Heart right ventricle (tissue), 16 donors: ENCODE measurements around the gene PPP1R14C. TPM values are rescaled to one million over a fixed set of nuclear protein-coding genes. Genes with fewer than 3 reads are reported as not detected.
"Not testable (repeated sequence)": the region's sequence is repeated elsewhere in the genome, so short reads cannot be mapped to it uniquely, and the experiment has no call there.

Experiments
- ATAC-seq, 8 donors: fragments of 200-7000 bp; cut with Tn5 transposase; one replicate each; pipeline ENCODE4 v1.9.1; 2020; ENCODE audit warnings: mild to moderate bottlenecking in 8 of 8, moderate library complexity in 8 of 8, moderate number of reproducible peaks in 1 of 8
- DNase-seq, 2 donors: peaks; one replicate each; pipeline ENCODE4 v3.0.0-alpha.2; 2020
- H3K27ac ChIP-seq, 10 donors: fragments of 200-600 bp; sonication (generic) in 2 of 10; one replicate each; pipeline versions ENCODE4 v1.5.0 to v1.8.0; 2020 to 2022; ENCODE audit warnings: mild to moderate bottlenecking in 3 of 10
- H3K27me3 ChIP-seq, 7 donors: fragments of 200-600 bp; one replicate each; pipeline ENCODE4 v1.8.0; 2021 to 2022; ENCODE audit warnings: mild to moderate bottlenecking in 2 of 7
- H3K36me3 ChIP-seq, 9 donors: fragments of 200-600 bp; sonication (generic) in 1 of 9; one replicate each; pipeline versions ENCODE4 v1.5.0 to v1.8.0; 2020 to 2022; ENCODE audit warnings: mild to moderate bottlenecking in 2 of 9
- H3K4me1 ChIP-seq, 9 donors: fragments of 200-600 bp; sonication (generic) in 1 of 9; one replicate each; pipeline versions ENCODE4 v1.5.0 to v1.8.0; 2020 to 2022; ENCODE audit warnings: mild to moderate bottlenecking in 4 of 9
- H3K4me3 ChIP-seq, 10 donors: fragments of 200-600 bp; sonication (generic) in 2 of 10; one replicate each; pipeline versions ENCODE4 v1.5.0 to v1.8.0; 2020 to 2022; ENCODE audit warnings: mild to moderate bottlenecking in 7 of 10, moderate library complexity in 2 of 10
- H3K9me3 ChIP-seq, 11 donors: fragments of 200-600 bp in 10 of 11; sonication (generic) in 2 of 11; one replicate each; pipeline versions ENCODE4 v1.5.0 to v1.8.0; 2013 to 2022; ENCODE audit warnings: mild to moderate bottlenecking in 2 of 11, control low read depth in 1 of 11, moderate library complexity in 1 of 11
- WGBS, 2 donors: extraction: QIAGEN DNeasy Blood & Tissue Kit; methylation state at CpG; one replicate each; pipeline ENCODE4 v1.1.7; 2013; ENCODE audit warnings: inconsistent platforms in 1 of 2; 5-methylcytosine and 5-hydroxymethylcytosine counted together
- intact Hi-C, 10 donors: fragments of 100-400 bp; cut with DNase I; formaldehyde crosslinking; loops; one replicate each; pipeline versions ENCODE4 v1.11.1 to v1.14.2; 2022
- polyA plus RNA-seq, 2 donors: library from polyadenylated mRNA; stranded (reverse); fragments of 200-250 nt; gene quantifications; one replicate each; pipeline ENCODE4 v1.2.3, GENCODE V29; 2013
- total RNA-seq, 10 donors: library from RNA; stranded (reverse); fragmentation: NEBNext Ultra II Directional in 3 of 10; extraction: Animal tissue kit (Norgen Biotek cat#: 25700) in 3 of 10; gene quantifications; one replicate each; pipeline versions ENCODE4 v1.2.1 to v1.2.4, GENCODE V29; 2021 to 2023
- TF ChIP-seq, protein P1 (sequence below), 9 donors: fragments of 200-600 bp; sonication (generic) in 2 of 9; IDR thresholded peaks; one replicate each; pipeline versions ENCODE4 v1.5.0 to v1.8.0; 2021 to 2022; ENCODE audit warnings: antibody characterized with exemption in 9 of 9, mild to moderate bottlenecking in 5 of 9, moderate library complexity in 1 of 9
- donor health status: Arrhythmogenic right ventricular cardiomyopathy.
- donor health status: ischemic (EF 13 %, LVEDD 7.1; RV severe dilation, severe dysfunction).
- donor health status: healthy with polysubstance abuse.
- donor health status: DM: no; HTN: yes; CAD: no.
- donor health status: DM: no; HTN: no; CAD: no.
- donor health status: ischemic (EF 25% LVEDD 6.9; RV normal size, moderate dysfunction).
- donor health status: ischemic (EF 25% LVEDD 5.7; RV mildly dilated, moderate dysfunction).
- donor health status: healthy.
- donor health status: DM: yes; HTN: yes; CAD: no.
- donor health status: Ischemic cardiomyopathy.
- donor health status: ischemic (EF 35%, LVEDD 5.7; RV mildly dilated, moderate dysfunction).
- donor health status: nonischemic (EF 11% LVEDD 7.7; RV severe dilation, severe dysfunction).
- donor health status: DM: yes; HTN: yes; CAD: no.
- donor health status: PGD.
- donor health status: ischemic (EF 29% LVEDD 5.4; RV normal size, mild dysfunction).
- donor health status: nonischemic (EF 23%, LVEDD 6.1; RV moderate dilation, normal function).

PPP1R14C gene
- total and polyA plus RNA-seq, 12 donors = 22.6 to 145 (median 92.1) TPM

DNA sequence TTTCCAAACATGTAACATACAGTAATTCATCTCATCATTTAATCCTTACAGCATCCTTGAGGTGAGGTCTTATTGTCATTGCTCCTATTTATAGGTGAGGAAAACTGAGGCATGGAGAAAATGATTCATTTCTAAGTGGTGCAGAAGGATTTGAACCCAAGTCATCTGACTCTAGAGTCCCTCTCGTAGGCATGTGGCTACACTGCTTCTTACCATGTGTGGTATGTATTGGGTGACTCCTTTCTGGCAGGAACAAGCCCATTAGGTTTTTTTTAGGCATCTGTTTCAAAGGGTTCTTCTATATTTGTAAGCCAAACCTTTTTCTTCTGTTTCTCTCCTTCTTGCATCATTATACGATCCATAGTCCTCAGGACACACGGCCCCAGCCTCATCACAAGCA, 94.8 kb downstream of the PPP1R14C start:
- peaks cover 3 to 35% (median 20%) of the 10 kb centered on the region in 9 donors for H3K4me1 ChIP-seq
- H3K27ac ChIP-seq = peak overlapping the region in 7 of 10 donors; percentile 25 to 73 (median 44)
- TF ChIP-seq, protein P1, sequence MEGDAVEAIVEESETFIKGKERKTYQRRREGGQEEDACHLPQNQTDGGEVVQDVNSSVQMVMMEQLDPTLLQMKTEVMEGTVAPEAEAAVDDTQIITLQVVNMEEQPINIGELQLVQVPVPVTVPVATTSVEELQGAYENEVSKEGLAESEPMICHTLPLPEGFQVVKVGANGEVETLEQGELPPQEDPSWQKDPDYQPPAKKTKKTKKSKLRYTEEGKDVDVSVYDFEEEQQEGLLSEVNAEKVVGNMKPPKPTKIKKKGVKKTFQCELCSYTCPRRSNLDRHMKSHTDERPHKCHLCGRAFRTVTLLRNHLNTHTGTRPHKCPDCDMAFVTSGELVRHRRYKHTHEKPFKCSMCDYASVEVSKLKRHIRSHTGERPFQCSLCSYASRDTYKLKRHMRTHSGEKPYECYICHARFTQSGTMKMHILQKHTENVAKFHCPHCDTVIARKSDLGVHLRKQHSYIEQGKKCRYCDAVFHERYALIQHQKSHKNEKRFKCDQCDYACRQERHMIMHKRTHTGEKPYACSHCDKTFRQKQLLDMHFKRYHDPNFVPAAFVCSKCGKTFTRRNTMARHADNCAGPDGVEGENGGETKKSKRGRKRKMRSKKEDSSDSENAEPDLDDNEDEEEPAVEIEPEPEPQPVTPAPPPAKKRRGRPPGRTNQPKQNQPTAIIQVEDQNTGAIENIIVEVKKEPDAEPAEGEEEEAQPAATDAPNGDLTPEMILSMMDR (IDR thresholded peaks at IDR 0.05) = no peak
- WGBS, 2 donors = 73 to 85% methylated on average over 3 of the region's 3 CpGs
- DNase-seq = no peak
- no peaks in the 10 kb centered on the region for H3K36me3 ChIP-seq
- no peaks in the 10 kb centered on the region for H3K9me3 ChIP-seq
- intact Hi-C loops = loop anchor here in 3 of 10 donors (5.0 to 10.0 kb wide), 3 partner anchors 60 to 93 kb away; partner anchors contain the start of gene PPP1R14C (in 1 of the 3)
- ATAC-seq = no peak
- H3K4me3 ChIP-seq = no peak overlapping the region
- peaks cover 0 to 17% (median 0%) of the 10 kb centered on the region in 7 donors for H3K27me3 ChIP-seq

DNA sequence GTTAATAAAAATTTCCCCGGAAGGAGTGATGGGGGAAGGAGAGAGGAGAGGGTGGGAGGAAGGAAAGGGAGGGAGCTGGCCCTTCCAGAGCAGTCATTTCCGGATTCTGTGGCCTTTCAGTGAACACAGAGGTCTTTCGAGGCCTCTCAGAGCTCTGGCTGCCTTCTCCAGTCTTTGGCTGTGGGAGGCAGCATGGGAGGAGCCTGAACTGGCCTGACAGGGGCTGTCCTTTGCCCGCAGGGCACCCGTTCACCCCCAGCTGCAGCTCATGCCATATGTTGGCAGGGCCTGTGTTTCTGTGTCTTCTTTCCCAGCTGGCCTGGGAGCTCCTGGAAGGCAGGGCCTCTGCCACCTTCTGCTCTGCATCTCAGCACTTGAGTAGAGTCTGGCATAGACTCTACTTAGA, 95.5 kb downstream of the PPP1R14C start:
- TF ChIP-seq, protein P1 (IDR thresholded peaks at IDR 0.05) = no peak
- peaks cover 0 to 17% (median 0%) of the 10 kb centered on the region in 7 donors for H3K27me3 ChIP-seq
- 14 to 21% methylated on average over 5 of the region's 5 CpGs for WGBS, 2 donors
- H3K9me3 ChIP-seq = no peaks in the 10 kb centered on the region
- peak overlapping the region in 7 of 10 donors; percentile 25 to 73 (median 44) for H3K27ac ChIP-seq
- no peak overlapping the region for H3K4me3 ChIP-seq
- ATAC-seq (peak; percentile 75 to 97 (median 90)), DNase-seq (peak; percentile 59)
- H3K4me1 ChIP-seq = peaks cover 3 to 35% (median 20%) of the 10 kb centered on the region in 9 donors
- intact Hi-C loops = loop anchor here in 3 of 10 donors (5.0 to 10.0 kb wide), 3 partner anchors 61 to 94 kb away; partner anchors contain the start of gene PPP1R14C (in 1 of the 3)
- H3K36me3 ChIP-seq = no peaks in the 10 kb centered on the region

DNA sequence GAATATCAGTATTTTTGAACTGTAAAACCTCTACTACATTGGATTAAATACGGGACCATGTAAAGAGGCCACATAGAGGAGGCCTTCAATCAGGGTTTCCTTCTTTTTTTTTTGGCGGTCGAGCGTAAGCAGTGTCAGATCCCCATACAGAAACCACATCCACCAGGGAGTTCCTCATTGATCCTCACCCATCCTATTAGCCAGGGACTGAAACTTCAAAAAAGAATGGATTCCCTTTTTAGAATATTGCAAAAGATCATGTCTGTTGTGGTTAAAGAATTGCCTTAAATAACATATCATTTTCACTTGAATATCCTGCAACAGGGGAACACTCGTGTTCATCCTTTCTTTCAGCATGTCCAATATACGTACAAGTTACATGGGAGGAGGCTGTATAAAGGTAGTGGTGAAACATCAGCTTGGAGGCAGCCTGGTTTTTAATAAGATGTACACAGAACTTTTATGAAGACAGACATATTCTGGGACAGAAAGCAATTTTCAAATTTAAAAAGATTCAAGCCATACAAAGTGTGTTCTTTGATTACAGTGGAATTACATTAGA, 96.1 kb downstream of the PPP1R14C start:
- Histone ChIP-seq H3K27ac (peak overlapping the region in 3 of 10 donors; percentile 25 to 73 (median 44)), H3K9me3 (no peaks in the 10 kb centered on the region), H3K36me3 (no peaks in the 10 kb centered on the region), H3K27me3 (peaks cover 0 to 17% (median 0%) of the 10 kb centered on the region in 7 donors), H3K4me1 (peaks cover 3 to 35% (median 20%) of the 10 kb centered on the region in 9 donors), H3K4me3 (no peak overlapping the region)
- TF ChIP-seq, protein P1 (IDR thresholded peaks at IDR 0.05) = no peak
- DNase-seq (no peak), ATAC-seq (no peak)
- 78 to 86% methylated on average over 6 of the region's 6 CpGs for WGBS, 2 donors
- intact Hi-C loops = loop anchor here in 3 of 10 donors (5.0 to 10.0 kb wide), 3 partner anchors 62 to 94 kb away; partner anchors contain the start of gene PPP1R14C (in 1 of the 3)

DNA sequence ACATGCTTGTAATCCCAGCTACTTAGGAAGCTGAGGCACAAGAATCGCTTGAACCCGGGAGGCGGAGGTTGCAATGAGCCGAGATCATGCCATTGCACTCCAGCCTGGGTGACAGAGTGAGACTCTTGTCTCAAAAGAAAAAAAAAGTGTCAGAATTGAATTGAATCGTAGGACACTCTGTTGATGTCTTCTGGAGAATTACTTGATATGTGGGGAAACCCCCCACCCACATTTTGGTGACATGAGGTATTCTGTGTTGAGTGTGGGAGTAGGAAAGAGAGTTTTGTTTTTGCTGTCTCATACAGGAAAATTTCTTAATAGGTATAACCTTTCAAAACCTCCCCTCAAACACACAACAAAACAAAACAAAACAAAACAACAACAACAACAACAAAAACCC, 98.9 kb downstream of the PPP1R14C start:
- H3K4me1 ChIP-seq = peaks cover 0 to 26% (median 11%) of the 10 kb centered on the region in 9 donors
- H3K4me3 ChIP-seq, ATAC-seq, H3K9me3 ChIP-seq, H3K36me3 ChIP-seq, H3K27ac ChIP-seq, DNase-seq: not testable (repeated sequence)
- peaks cover 0 to 17% (median 0%) of the 10 kb centered on the region in 7 donors for H3K27me3 ChIP-seq
- intact Hi-C loops = loop anchor here in 1 of 10 donors (10.0 kb wide), 1 partner anchor 97 kb away; the partner anchor contains the start of gene PPP1R14C
- WGBS, 2 donors = 85 to 88% methylated on average over 5 of the region's 5 CpGs
